Lower leg skin (tissue), 4 donors: ENCODE results near the gene RBM33. TPM values are rescaled to one million over a fixed set of nuclear protein-coding genes. Genes with fewer than 3 reads are reported as not detected.

Experiments
- DNase-seq, 2 donors: peaks; one replicate each; pipeline ENCODE4 v3.0.0-alpha.2; 2019; ENCODE audit warnings: low spot score in 2 of 2
- H3K4me3 ChIP-seq: fragments of 200-600 bp; sonication (generic); 2 replicates; pipeline ENCODE4 v1.5.1; 2017; ENCODE audit warnings: mild to moderate bottlenecking, low read depth; ENCODE audit not compliant: poor library complexity, severe bottlenecking
- CTCF ChIP-seq, 3 donors: fragments of 450-650 bp; IDR thresholded peaks; one replicate each; pipeline ENCODE4 v1.5.1; 2016; ENCODE audit warnings: antibody characterized with exemption in 3 of 3, mild to moderate bottlenecking in 3 of 3, moderate library complexity in 2 of 3
- POLR2A ChIP-seq, 2 donors: fragments of 450-650 bp; IDR thresholded peaks; one replicate each; pipeline ENCODE4 v1.6.1; 2016 to 2017; ENCODE audit warnings: antibody characterized with exemption in 2 of 2, mild to moderate bottlenecking in 1 of 2, moderate library complexity in 1 of 2
- WGBS, 2 donors: methylation state at CpG; one replicate each; pipeline ENCODE4 v1.1.5; 2018; 5-methylcytosine and 5-hydroxymethylcytosine counted together
- intact Hi-C: fragments of 100-400 bp; cut with DNase I; formaldehyde crosslinking; loops from one replicate; pipeline ENCODE4 v1.15.0; 2023; ENCODE audit warnings: low total_unique reads
- total RNA-seq, 4 donors: library from RNA; depleted of rRNA; stranded (reverse); fragments of >200 nt; gene quantifications; one replicate each; pipeline ENCODE4 v1.1.0, GENCODE V29; 2016

RBM33 gene
- total RNA-seq, 4 donors from 2014 or later = 35.8 to 83.9 (median 56.7) TPM

GRCh38 chr7:155774947-155775346 is 130.5 kb downstream of the RBM33 start:
- no peak for TF ChIP-seq CTCF (IDR thresholded peaks at IDR 0.05)
- TF ChIP-seq POLR2A (IDR thresholded peaks at IDR 0.05) = no peak
- DNase-seq = peak in 1 of 2 donors; percentile 66
- intact Hi-C loops = no loop called here
- 92 to 95% methylated on average over 14 of the region's 14 CpGs for WGBS, 2 donors
- no peak overlapping the region for H3K4me3 ChIP-seq

GRCh38 chr7:155775691-155776090 is 131.2 kb downstream of the RBM33 start:
- intact Hi-C loops = no loop called here
- TF ChIP-seq CTCF (IDR thresholded peaks at IDR 0.05) (no peak), POLR2A (IDR thresholded peaks at IDR 0.05) (no peak)
- H3K4me3 ChIP-seq = no peak overlapping the region
- WGBS, 2 donors = 86 to 87% methylated on average over 7 of the region's 7 CpGs
- DNase-seq = no peak

GRCh38 chr7:155776606-155777005 is 132.1 kb downstream of the RBM33 start:
- intact Hi-C loops = no loop called here
- 88 to 91% methylated on average over 8 of the region's 8 CpGs for WGBS, 2 donors
- no peak for TF ChIP-seq POLR2A (IDR thresholded peaks at IDR 0.05)
- no peak for TF ChIP-seq CTCF (IDR thresholded peaks at IDR 0.05)
- no peak for DNase-seq
- no peak overlapping the region for H3K4me3 ChIP-seq

GRCh38 chr7:155778349-155778748 is 133.9 kb downstream of the RBM33 start:
- no peak overlapping the region for H3K4me3 ChIP-seq
- intact Hi-C loops = no loop called here
- DNase-seq = no peak
- TF ChIP-seq CTCF (IDR thresholded peaks at IDR 0.05) = no peak
- no peak for TF ChIP-seq POLR2A (IDR thresholded peaks at IDR 0.05)
- WGBS, 2 donors = 91 to 92% methylated on average over 6 of the region's 6 CpGs

GRCh38 chr7:155780884-155781283 is 136.4 kb downstream of the RBM33 start:
- WGBS, 2 donors = 93 to 96% methylated on average over 24 of the region's 24 CpGs
- peak in 1 of 2 donors; percentile 72 for DNase-seq
- intact Hi-C loops = no loop called here
- H3K4me3 ChIP-seq = no peak overlapping the region
- no peak for TF ChIP-seq CTCF (IDR thresholded peaks at IDR 0.05)
- no peak for TF ChIP-seq POLR2A (IDR thresholded peaks at IDR 0.05)

- H3K4me3 ChIP-seq = no peak overlapping the region
- peak in 1 of 2 donors; percentile 66 for DNase-seq
- TF ChIP-seq CTCF (IDR thresholded peaks at IDR 0.05) (no peak), POLR2A (IDR thresholded peaks at IDR 0.05) (no peak)
- 92 to 94% methylated on average over 20 of the region's 20 CpGs for WGBS, 2 donors
- intact Hi-C loops = no loop called here
Measured at GRCh38 chr7:155781433-155781832, 137.0 kb downstream of the RBM33 start.
